Neural progenitor cell (in vitro differentiated cells): ENCODE measurements around the gene PVRIG. TPM values are rescaled to one million over a fixed set of nuclear protein-coding genes. Genes with fewer than 3 reads are reported as not detected.
"Not testable (repeated sequence)": the region's sequence is repeated elsewhere in the genome, so short reads cannot be mapped to it uniquely, and the experiment has no call there.

Experiments used
- DNase-seq: peaks from one replicate; pipeline ENCODE4 v3.0.0-alpha.2; 2016; ENCODE audit warnings: low spot score
- H2AFZ ChIP-seq: fragments of 200-600 bp; sonication (generic); replicated peaks from 2 replicates; pipeline ENCODE4 v1.6.1; 2016; ENCODE audit warnings: antibody characterized with exemption
- H3F3A ChIP-seq: fragments of 200-600 bp; sonication (generic); 2 replicates; pipeline ENCODE4 v1.6.1; 2016; ENCODE audit warnings: antibody characterized with exemption, low read depth
- H3K27ac ChIP-seq: fragments of 200-600 bp; sonication (generic); 2 replicates; pipeline ENCODE4 v1.5.1; 2016; ENCODE audit warnings: mild to moderate bottlenecking
- H3K27me3 ChIP-seq: fragments of 200-600 bp; sonication (generic); 2 replicates; pipeline ENCODE4 v1.6.1; 2016; ENCODE audit warnings: mild to moderate bottlenecking, moderate library complexity
- H3K36me3 ChIP-seq: fragments of 200-600 bp; sonication (generic); 2 replicates; pipeline ENCODE4 v1.5.1; 2016
- H3K4me1 ChIP-seq: fragments of 200-600 bp; sonication (generic); 2 replicates; pipeline ENCODE4 v1.6.1; 2016; ENCODE audit warnings: mixed run types
- H3K4me2 ChIP-seq: fragments of 200-600 bp; sonication (generic); 2 replicates; pipeline ENCODE4 v1.6.1; 2016
- H3K4me3 ChIP-seq: fragments of 200-600 bp; sonication (generic); 2 replicates; pipeline ENCODE4 v1.5.1; 2016
- H3K79me2 ChIP-seq: fragments of 200-600 bp; sonication (generic); 2 replicates; pipeline ENCODE4 v1.6.1; 2016; ENCODE audit warnings: low read depth
- H3K9ac ChIP-seq: fragments of 200-600 bp; sonication (generic); 2 replicates; pipeline ENCODE4 v1.6.1; 2016
- H3K9me3 ChIP-seq: fragments of 200-600 bp; sonication (generic); 2 replicates; pipeline ENCODE4 v1.5.1; 2016; ENCODE audit warnings: low read depth
- H4K20me1 ChIP-seq: fragments of 200-600 bp; sonication (generic); 2 replicates; pipeline ENCODE4 v1.6.1; 2016; ENCODE audit warnings: low read depth
- H3K27ac Mint-ChIP-seq: 3 replicates; pipeline ENCODE4 v1.8.0; 2021; ENCODE audit warnings: mixed read lengths
- H3K27me3 Mint-ChIP-seq: 2 replicates; pipeline ENCODE4 v1.8.0; 2022; ENCODE audit warnings: low read depth, mild to moderate bottlenecking, inconsistent platforms, moderate library complexity, mixed read lengths; ENCODE audit not compliant: insufficient read depth
- H3K36me3 Mint-ChIP-seq: 3 replicates; pipeline ENCODE4 v1.8.0; 2021; ENCODE audit warnings: mixed read lengths
- H3K4me1 Mint-ChIP-seq: 3 replicates; pipeline ENCODE4 v1.8.0; 2021; ENCODE audit warnings: mixed read lengths
- H3K4me3 Mint-ChIP-seq: 3 replicates; pipeline ENCODE4 v1.8.0; 2021; ENCODE audit warnings: mild to moderate bottlenecking, moderate library complexity, mixed read lengths
- H3K9me3 Mint-ChIP-seq: 3 replicates; pipeline ENCODE4 v1.8.0; 2020; ENCODE audit warnings: mixed read lengths
- EZH2 ChIP-seq: fragments of 200-600 bp; sonication (generic); IDR thresholded peaks from 2 replicates; pipeline ENCODE4 v1.6.1; 2017; ENCODE audit warnings: antibody characterized with exemption, mild to moderate bottlenecking, moderate library complexity
- EZH2phosphoT487 ChIP-seq: fragments of 200-600 bp; sonication (generic); IDR thresholded peaks from 2 replicates; pipeline ENCODE4 v1.6.1; 2017; ENCODE audit warnings: antibody characterized with exemption
- total RNA-seq: library from RNA; depleted of rRNA; stranded (reverse); fragments of >200 nt; gene quantifications from 2 replicates; pipeline ENCODE4 v1.2.3, GENCODE V29; 2015; ENCODE audit warnings: low replicate concordance
- TF ChIP-seq, protein P1 (sequence below): fragments of 200-600 bp; sonication (generic); IDR thresholded peaks from 2 replicates; pipeline ENCODE4 v1.5.1; 2017; ENCODE audit warnings: antibody characterized with exemption, mild to moderate bottlenecking

Gene PVRIG
- total RNA-seq, 1 donor from 2014 or later: not detected

DNA sequence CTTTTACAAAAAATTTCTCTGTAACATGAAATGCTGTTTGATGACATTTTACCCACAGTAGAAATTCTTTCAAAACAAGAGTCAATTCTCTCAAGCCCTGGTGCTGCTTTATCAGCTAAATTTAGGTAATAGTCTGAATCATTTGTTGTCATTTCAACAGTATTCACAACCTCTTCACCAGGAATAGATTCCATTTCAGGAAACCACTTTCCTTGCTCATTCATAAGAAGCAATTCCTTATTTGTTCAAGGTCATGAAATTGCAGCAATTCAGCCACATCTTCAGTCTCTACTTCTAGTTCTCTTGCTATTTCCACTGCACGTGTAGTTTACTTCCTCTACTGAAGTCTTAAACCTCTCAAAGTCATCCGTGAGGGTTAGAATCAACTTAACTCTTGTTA is 28.0 kb upstream of the PVRIG start:
- Mint-ChIP-seq H3K9me3 (no peaks in the 10 kb centered on the region), H3K4me1 (no peaks in the 10 kb centered on the region), H3K27me3 (peaks cover 6% of the 10 kb centered on the region), H3K27ac (no peak overlapping the region), H3K36me3 (no peaks in the 10 kb centered on the region), H3K4me3 (no peak overlapping the region)
- no peak for DNase-seq
- Histone ChIP-seq H3K36me3 (no peaks in the 10 kb centered on the region), H3K4me3 (no peak overlapping the region), H2AFZ (no peak overlapping the region), H3K9me3 (no peaks in the 10 kb centered on the region), H3K4me2 (no peak overlapping the region), H3K79me2 (no peaks in the 10 kb centered on the region), H4K20me1 (no peaks in the 10 kb centered on the region), H3K27ac (no peak overlapping the region), H3K9ac (no peak overlapping the region), H3K27me3 (no peaks in the 10 kb centered on the region), H3K4me1 (peaks cover 5% of the 10 kb centered on the region), H3F3A (no peaks in the 10 kb centered on the region)
- no peak for TF ChIP-seq EZH2
- TF ChIP-seq, protein P1, sequence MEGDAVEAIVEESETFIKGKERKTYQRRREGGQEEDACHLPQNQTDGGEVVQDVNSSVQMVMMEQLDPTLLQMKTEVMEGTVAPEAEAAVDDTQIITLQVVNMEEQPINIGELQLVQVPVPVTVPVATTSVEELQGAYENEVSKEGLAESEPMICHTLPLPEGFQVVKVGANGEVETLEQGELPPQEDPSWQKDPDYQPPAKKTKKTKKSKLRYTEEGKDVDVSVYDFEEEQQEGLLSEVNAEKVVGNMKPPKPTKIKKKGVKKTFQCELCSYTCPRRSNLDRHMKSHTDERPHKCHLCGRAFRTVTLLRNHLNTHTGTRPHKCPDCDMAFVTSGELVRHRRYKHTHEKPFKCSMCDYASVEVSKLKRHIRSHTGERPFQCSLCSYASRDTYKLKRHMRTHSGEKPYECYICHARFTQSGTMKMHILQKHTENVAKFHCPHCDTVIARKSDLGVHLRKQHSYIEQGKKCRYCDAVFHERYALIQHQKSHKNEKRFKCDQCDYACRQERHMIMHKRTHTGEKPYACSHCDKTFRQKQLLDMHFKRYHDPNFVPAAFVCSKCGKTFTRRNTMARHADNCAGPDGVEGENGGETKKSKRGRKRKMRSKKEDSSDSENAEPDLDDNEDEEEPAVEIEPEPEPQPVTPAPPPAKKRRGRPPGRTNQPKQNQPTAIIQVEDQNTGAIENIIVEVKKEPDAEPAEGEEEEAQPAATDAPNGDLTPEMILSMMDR: no peak
- TF ChIP-seq EZH2phosphoT487: no peak

DNA sequence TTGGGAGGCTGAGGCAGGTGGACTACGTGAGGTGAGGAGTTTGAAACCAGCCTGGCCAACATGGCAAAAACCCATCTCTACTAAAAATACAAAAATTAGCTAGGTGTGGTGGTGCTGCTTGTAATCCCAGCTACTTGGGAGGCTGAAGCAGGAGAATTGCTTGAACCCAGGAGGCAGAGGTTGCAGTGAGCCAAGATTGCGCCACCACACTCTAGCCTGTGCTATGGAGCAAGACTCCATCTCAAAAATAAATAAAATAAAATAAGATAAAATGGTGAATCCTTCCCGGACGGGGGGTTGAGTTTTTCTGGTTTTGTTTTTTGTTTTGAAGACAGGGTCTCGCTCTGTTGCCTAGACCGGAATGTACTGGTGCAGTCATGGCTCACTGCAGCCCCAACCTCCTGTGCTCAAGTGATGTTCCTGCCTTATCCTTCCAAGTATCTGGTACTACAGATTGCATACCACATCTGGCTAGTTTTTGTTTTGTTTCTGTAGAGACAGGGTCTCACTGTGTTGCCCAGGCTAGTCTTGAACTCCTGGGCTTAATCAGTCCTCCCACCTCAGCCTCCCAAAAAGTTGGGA is 27.4 kb upstream of the PVRIG start:
- not testable (repeated sequence) for H3K4me3 ChIP-seq, H3K27ac ChIP-seq, H3K27ac Mint-ChIP-seq, H3K4me2 ChIP-seq, H3K9me3 ChIP-seq, H2AFZ ChIP-seq, H3F3A ChIP-seq, H3K9ac ChIP-seq, H4K20me1 ChIP-seq, H3K36me3 ChIP-seq, H3K4me1 Mint-ChIP-seq, H3K79me2 ChIP-seq, H3K4me3 Mint-ChIP-seq, H3K9me3 Mint-ChIP-seq, H3K36me3 Mint-ChIP-seq, H3K27me3 ChIP-seq, H3K4me1 ChIP-seq, DNase-seq, H3K27me3 Mint-ChIP-seq

DNA sequence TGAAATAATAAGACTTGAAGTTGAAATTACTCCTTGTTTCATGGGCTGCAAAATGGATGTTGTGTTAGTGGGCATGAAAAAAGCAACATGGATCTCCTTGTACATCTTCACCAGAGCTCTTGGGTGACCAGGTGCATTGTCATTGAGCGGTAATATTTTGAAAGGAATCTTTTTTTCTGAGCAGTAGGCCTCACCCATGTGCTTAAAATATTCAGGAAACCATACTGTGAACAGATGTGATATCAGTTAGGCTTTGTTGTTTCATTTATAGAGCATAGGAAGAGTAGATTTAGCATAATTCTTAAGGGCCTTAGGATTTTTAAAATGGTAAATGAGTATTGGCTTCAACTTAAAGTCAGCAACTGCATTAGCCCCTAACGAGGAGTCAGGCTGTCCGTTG is 26.8 kb upstream of the PVRIG start:
- Histone ChIP-seq H3K9ac (no peak overlapping the region), H2AFZ (no peak overlapping the region), H3K9me3 (no peaks in the 10 kb centered on the region), H3K4me3 (no peak overlapping the region), H3K27me3 (no peaks in the 10 kb centered on the region), H3K27ac (no peak overlapping the region), H3K4me1 (peaks cover 5% of the 10 kb centered on the region), H3K79me2 (no peaks in the 10 kb centered on the region), H3F3A (no peaks in the 10 kb centered on the region), H3K36me3 (no peaks in the 10 kb centered on the region), H3K4me2 (no peak overlapping the region), H4K20me1 (no peaks in the 10 kb centered on the region)
- Mint-ChIP-seq H3K4me3 (no peak overlapping the region), H3K27ac (no peak overlapping the region), H3K9me3 (no peaks in the 10 kb centered on the region), H3K36me3 (no peaks in the 10 kb centered on the region), H3K27me3 (peaks cover 10% of the 10 kb centered on the region), H3K4me1 (no peaks in the 10 kb centered on the region)
- DNase-seq: no peak
- no peak for TF ChIP-seq EZH2
- TF ChIP-seq, protein P1: no peak
- TF ChIP-seq EZH2phosphoT487: no peak

GRCh38 chr7:100195222-100195621 is 24.5 kb upstream of the PVRIG start:
- Mint-ChIP-seq H3K9me3 (no peaks in the 10 kb centered on the region), H3K4me3 (no peak overlapping the region), H3K27me3 (peaks cover 5% of the 10 kb centered on the region), H3K4me1 (no peaks in the 10 kb centered on the region), H3K36me3 (no peaks in the 10 kb centered on the region), H3K27ac (no peak overlapping the region)
- H3K9ac ChIP-seq: no peak overlapping the region
- no peak for DNase-seq
- H3K36me3 ChIP-seq: no peaks in the 10 kb centered on the region
- no peaks in the 10 kb centered on the region for H3F3A ChIP-seq
- H3K79me2 ChIP-seq: no peaks in the 10 kb centered on the region
- no peaks in the 10 kb centered on the region for H3K4me1 ChIP-seq
- no peak overlapping the region for H3K27ac ChIP-seq
- no peak overlapping the region for H3K4me2 ChIP-seq
- no peaks in the 10 kb centered on the region for H3K27me3 ChIP-seq
- no peaks in the 10 kb centered on the region for H4K20me1 ChIP-seq
- H3K9me3 ChIP-seq: no peaks in the 10 kb centered on the region
- TF ChIP-seq, protein P1: no peak
- TF ChIP-seq EZH2 (no peak), EZH2phosphoT487 (no peak)
- H2AFZ ChIP-seq: no peak overlapping the region
- H3K4me3 ChIP-seq: no peak overlapping the region

DNA sequence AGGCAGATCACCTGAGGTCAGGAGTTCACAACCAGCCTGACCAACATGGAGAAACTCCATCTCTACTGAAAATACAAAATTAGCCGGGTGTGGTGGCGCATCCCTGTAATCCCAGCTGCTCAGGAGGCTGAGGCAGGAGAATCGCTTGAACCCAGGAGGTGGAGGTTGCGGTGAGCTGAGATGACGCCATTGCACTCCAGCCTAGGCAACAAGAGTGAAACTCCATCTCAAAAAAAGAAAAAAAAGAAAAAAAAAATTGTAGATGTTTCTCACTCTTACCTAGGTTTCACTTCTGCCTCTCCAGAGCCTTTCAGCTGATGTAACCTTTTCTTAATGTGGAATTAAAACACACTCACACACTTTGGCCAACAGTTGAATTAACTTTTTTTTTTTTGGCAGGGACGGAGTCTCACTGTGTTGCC is 23.8 kb upstream of the PVRIG start:
- not testable (repeated sequence) for H3K27me3 ChIP-seq, H3K79me2 ChIP-seq, H2AFZ ChIP-seq, H3K36me3 Mint-ChIP-seq, DNase-seq, H3K4me1 ChIP-seq, H4K20me1 ChIP-seq, H3K36me3 ChIP-seq, H3F3A ChIP-seq, H3K27ac ChIP-seq, H3K4me3 Mint-ChIP-seq, H3K9me3 Mint-ChIP-seq, H3K9ac ChIP-seq, H3K27ac Mint-ChIP-seq, H3K27me3 Mint-ChIP-seq, H3K4me3 ChIP-seq, H3K9me3 ChIP-seq, H3K4me2 ChIP-seq, H3K4me1 Mint-ChIP-seq
